GM21528 (cell line): ENCODE data around the gene F7.

Experiments used
- ATAC-seq: cut with Tn5 transposase; IDR thresholded peaks from one replicate; pipeline ENCODE4 v1.9.1; 2021; ENCODE audit warnings: mild to moderate bottlenecking, moderate library complexity; ENCODE audit not compliant: unreplicated experiment, low FRiP score

F7 gene

GRCh38 chr13:113129921-113130750 lies 24.5 kb downstream of the F7 start:
- no peak for ATAC-seq

GRCh38 chr13:113135281-113135760 lies 29.7 kb downstream of the F7 start:
- ATAC-seq, result no peak

GRCh38 chr13:113137691-113138298 lies 32.2 kb downstream of the F7 start:
- no peak for ATAC-seq

- no peak for ATAC-seq
Observed at GRCh38 chr13:113138792-113139551, 33.4 kb downstream of the F7 start.

GRCh38 chr13:113139577-113139976 lies 34.0 kb downstream of the F7 start:
- ATAC-seq, result no peak

GRCh38 chr13:113140677-113141600 lies 35.3 kb downstream of the F7 start:
- ATAC-seq, result no peak

GRCh38 chr13:113141601-113141970 lies 36.0 kb downstream of the F7 start:
- no peak for ATAC-seq

- no peak for ATAC-seq
Observed at GRCh38 chr13:113142876-113143275, 37.3 kb downstream of the F7 start.

GRCh38 chr13:113143466-113144254 lies 38.1 kb downstream of the F7 start:
- ATAC-seq, result no peak

GRCh38 chr13:113144255-113144629 lies 38.7 kb downstream of the F7 start:
- no peak for ATAC-seq

- ATAC-seq, result no peak
Observed at GRCh38 chr13:113145496-113145895, 39.9 kb downstream of the F7 start.

GRCh38 chr13:113145911-113146598 lies 40.5 kb downstream of the F7 start:
- no peak for ATAC-seq

- no peak for ATAC-seq
Observed at GRCh38 chr13:113146750-113147149, 41.2 kb downstream of the F7 start.

- no peak for ATAC-seq
Observed at GRCh38 chr13:113147206-113147605, 41.6 kb downstream of the F7 start.

- no peak for ATAC-seq
Observed at GRCh38 chr13:113148407-113148806, 42.8 kb downstream of the F7 start.

GRCh38 chr13:113148940-113149503 lies 43.4 kb downstream of the F7 start:
- no peak for ATAC-seq

- no peak for ATAC-seq
Observed at GRCh38 chr13:113149711-113150549, 44.3 kb downstream of the F7 start.
